Posterior cingulate gyrus (tissue), 11 donors: Measurements from ENCODE around the gene MPHOSPH9.
A peak's percentile ranks its signal among the peaks of the same experiment; 100 is the strongest.
"Not testable (repeated sequence)": the region's sequence is repeated elsewhere in the genome, so short reads cannot be mapped to it uniquely, and the experiment has no call there.

Experiments used
- DNase-seq, 10 donors: peaks; one replicate each; pipeline versions ENCODE4 v3.0.0 to v3.0.0-alpha.2; 2020 to 2021; ENCODE audit warnings: mixed read lengths in 3 of 10
- intact Hi-C: fragments of 100-400 bp; cut with DNase I; formaldehyde crosslinking; loops from one replicate; pipeline ENCODE4 v1.15.1; 2023

Gene MPHOSPH9

DNA sequence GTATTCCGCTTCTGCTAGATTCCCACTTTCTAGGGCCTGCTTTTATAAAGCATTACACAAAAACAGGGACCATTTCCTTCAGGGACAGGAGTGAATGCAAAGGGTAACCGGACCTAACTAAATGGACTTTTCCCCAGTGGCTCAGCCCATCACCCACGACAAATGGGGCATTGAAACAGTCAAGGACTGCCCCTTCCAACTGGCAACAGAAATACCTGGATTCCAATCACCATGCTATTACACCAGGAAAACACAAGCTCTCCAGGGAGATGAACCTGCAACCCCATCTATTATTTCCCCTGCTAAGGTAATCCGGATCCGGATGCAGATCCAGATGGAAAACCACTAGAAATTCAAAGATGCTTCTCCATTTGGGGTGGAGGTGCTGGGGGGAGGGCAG lies 1.0 kb downstream of the MPHOSPH9 start:
- no peak for DNase-seq
- intact Hi-C loops: loop anchor here (2.0 to 10.0 kb wide), 4 partner anchors 37 to 367 kb away; partner anchors contain the start of gene ARL6IP4

DNA sequence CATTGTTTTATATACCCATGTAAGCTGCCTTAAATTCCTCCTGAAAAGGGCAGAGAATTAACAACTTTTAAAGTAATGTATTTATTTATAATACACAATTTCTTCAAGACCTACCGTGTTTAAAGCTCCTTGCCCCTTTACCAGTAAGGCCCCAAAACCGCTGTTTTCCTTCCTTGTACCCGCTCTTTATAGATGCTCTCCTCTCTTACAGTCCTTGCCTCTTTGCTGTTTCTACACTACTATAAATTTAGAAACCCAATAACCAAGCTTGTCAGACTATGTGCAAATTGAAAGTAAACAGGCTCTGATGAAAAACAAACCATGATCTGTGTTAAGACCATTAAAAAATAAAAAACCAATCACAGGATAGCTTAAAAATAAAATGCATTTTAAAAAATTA lies 3.9 kb downstream of the MPHOSPH9 start:
- intact Hi-C loops: no loop called here
- DNase-seq: no peak

DNA sequence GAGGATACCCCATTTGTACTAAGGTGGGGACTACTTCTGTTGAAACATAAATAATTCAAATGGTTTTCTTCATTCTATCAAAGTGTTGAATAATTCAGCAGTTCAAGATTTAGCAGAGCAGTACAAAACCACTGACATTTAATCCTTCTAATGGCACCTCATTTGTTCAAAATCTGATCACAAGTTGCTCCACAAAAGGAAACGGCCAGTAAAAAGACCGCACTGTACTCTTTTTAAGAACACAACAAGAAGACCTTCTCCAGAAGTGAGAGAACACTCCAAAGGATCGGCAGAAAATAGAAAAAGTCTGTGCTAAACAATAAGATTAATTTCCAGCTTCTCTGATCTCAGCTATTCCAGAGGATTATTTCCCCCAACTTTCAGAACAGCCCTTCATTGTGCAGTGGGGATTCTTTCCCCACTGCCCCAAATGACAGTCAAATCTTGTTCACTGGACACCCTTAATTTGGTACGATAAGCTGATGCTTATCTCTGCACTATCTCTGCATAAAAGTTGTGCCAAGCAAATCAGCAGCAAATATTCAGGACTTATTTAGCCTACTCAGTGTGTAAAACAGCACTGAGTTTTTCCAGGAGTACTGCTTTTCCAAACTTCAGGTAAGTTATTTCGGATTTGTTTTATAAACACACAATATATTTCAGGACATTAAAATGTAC lies 5.2 kb downstream of the MPHOSPH9 start:
- DNase-seq: no peak
- intact Hi-C loops: no loop called here

DNA sequence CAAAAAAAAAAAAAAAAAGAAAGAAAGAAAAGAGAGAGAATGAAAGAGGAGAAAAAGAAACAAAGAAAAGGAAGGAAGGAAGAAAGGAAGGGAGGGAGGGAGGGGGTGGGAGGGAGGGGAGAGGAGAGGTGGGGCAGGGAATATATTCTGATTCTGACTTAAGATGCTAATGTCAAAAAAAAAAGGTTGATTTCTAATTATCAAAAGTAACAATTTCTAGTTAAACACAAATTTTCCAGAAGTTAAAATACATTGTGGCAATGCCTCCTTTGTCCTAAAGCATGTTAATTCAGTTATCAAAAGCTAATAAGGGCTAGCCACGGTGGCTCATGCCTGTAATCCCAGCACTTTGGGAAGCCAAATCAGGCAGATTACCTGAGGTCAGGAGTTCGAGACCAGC lies 7.5 kb downstream of the MPHOSPH9 start:
- DNase-seq: no peak
- intact Hi-C loops: no loop called here

DNA sequence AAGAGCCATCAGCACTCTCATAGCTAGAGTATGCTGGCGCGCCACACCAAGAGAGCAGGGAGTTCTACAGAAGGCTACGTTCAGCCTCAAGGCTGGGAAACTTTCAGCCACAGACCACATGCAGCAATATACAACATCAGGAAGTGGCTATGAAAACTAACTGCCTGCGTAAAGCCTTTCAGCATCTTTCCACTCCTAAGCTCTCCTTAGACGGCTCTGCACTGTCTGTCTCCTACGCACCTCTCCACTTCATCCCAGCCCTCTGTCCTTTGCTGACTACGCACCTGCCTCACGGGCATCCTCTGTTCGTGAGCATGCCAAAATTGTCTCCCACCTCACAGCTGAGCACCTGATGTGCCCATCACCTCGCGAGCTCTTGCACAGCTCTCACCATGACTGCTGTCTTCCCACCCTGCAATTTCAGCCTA lies 9.7 kb downstream of the MPHOSPH9 start:
- no peak for DNase-seq
- intact Hi-C loops: no loop called here

DNA sequence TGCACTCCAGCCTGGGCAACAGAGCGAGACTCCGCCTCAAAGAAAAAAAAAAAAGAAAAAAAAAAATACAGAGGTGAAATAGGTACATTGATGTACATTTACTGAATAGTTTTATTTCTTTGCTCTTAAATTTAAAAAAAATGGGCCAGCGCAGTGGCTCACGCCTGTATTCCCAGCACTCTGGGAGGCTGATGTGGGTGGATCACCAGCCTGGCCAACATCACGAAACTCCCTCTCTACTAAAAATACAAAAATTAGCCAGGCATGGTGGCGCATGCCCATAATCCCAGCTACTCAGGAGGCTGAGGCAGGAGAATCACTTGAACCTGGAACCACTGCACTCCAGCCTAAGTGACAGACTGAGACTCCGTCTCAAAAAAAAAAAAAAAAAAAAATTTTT lies 25.1 kb downstream of the MPHOSPH9 start:
- intact Hi-C loops: not testable (repeated sequence)
- peak in 5 of 10 donors; percentile 14 to 79 (median 29) for DNase-seq

DNA sequence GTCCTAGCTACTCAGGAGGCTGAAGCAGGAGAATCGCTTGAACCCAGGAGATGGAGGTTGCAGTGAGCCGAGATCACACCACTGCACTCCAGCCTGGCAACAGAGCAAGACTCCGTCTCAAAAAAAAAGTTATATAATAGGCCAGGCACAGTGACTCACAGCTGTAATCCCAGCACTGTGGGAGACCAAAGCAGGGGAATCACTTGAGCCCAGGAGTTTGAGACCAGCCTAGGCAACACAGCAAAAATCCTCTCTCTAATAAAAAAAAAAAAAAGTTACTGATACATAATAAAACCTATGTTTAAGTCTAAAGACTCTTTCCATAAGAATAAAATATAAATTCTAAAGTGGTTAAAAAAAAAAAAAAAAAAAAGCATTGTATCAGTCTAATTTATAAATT lies 26.1 kb downstream of the MPHOSPH9 start:
- DNase-seq, intact Hi-C loops: not testable (repeated sequence)

DNA sequence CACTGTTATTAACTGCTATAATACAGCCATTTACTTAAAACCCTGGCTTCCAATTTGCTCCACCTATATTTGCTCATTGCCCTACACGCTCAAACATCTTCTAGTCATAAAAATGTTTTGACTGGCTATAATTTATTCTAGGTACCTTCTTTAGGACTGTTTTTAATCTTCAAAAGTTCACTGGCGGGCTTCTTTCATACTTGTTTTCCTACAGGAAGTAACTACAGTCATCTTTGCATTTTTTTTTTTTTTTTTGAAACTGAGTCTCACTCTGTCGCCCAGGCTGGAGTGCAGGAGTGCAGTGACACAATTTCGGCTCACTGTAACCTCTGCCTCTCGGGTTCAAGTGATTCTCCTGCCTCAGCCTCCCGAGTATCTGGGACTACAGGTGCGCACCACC lies 32.5 kb downstream of the MPHOSPH9 start:
- no peak for DNase-seq
- intact Hi-C loops: no loop called here

DNA sequence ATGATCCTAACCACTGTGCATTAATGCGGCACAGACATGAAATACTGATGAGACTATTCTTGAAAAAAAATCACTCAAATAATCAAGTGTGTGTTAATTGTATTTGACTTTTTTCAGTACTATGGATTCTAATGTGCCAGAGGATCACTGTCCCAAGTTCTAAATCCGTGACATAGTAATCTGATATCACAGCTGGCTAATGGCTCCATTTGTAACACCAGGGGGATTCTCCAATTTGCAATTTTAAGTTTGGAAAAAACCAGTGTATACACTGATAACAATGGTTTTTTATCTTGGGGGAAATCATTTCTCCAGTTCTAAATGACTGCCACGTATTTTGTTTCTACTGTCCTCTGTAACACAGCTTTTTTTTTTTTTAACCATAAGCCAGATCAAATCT lies 33.0 kb downstream of the MPHOSPH9 start:
- no peak for DNase-seq
- intact Hi-C loops: no loop called here

DNA sequence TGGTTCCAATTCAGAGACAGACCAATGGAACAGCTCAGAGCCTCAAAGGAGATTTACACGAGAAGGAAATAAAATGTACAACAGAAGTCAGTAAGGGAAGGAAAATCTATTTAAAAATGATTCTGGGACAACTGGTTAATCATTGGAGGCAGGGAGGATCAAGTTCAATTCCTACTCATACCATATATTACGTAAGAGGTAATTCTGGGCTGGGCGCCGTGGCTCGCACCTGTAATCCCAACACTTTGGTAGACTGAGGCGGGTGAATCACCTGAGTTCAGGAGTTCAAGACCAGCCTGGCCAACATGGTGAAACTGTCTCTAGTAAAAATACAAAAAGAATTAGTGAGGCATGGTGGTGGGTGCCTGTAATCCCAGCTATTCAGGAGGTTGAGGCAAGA lies 45.3 kb downstream of the MPHOSPH9 start:
- no peak for DNase-seq
- intact Hi-C loops: no loop called here

DNA sequence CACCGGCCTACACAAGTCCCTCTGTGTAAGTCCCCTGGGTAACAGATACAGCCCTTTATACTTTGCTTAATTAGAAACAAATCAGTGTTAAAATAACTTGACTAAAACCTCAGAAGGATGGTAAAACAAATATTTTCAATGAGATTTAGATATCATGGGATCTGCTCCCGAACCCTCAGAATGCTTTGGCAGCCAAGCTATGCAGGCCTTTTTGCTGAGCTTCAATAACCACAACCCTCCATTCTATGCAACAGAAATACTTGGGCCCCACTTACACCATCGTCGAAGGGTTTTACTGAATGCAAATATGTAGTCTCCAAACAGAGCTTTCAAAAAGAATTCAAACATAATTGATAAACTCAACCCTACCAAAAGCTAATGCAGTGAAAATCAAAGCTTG lies 52.8 kb downstream of the MPHOSPH9 start:
- intact Hi-C loops: no loop called here

DNA sequence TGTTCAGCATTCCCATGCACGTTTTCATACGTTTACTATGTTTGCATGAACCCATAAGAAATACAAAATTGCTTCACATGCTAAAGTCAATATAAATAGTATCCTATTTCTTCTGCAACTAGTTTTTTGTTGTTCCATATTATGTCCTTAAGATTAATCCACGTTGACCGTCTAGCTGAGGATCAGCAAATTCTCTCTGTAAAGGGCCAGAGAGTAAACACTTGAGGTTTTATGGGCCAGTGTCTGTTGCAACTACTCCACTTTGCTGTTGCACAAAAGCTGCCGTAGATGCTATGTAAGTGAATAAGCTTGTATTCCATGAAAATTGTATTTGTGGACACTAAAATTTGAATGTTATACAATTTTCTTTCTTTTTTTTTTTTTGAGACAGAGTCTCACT lies 61.0 kb downstream of the MPHOSPH9 start:
- intact Hi-C loops: no loop called here

More for the DNA sequence above, 52.8 kb downstream of the MPHOSPH9 start:
- DNase-seq: no peak

DNA sequence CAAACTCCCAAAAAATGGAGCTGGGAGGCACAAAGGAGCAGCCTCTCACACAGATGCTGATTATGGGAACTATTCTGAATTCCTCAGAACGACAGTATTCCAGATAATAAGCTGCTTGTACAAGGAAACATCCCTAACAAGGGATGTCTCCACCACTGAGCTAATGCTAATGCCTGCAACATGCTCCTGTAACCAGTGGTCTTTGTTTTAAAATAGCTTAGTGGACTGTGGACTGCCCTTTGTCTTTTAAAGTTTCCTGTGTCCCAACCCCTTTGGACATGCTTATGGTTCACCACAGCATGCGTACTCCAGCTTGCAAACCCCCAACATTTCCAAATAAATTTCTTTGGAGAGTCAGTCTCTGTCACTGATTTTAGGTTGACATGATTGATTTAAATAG lies 65.6 kb downstream of the MPHOSPH9 start:
- intact Hi-C loops: no loop called here
- DNase-seq: no peak

More for the DNA sequence above, 61.0 kb downstream of the MPHOSPH9 start:
- DNase-seq: no peak

DNA sequence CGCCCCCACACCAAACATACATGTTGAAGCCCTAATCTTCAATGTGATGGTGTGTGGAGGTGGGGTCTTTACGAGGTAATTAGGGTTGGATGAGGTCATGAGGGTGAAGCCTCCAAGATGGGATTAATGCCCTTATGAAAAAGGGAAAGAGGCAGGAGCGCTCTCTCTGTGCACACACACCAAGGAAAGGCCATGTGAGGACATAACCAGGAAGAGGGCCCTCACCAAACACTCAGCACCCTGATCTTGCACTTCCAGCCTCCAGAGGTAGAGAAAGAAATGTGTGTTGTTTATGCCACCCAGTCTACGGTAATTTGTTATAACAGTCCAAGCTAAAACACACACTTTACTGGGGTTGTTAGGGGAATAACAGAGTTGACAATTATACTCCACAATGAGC lies 67.4 kb downstream of the MPHOSPH9 start:
- intact Hi-C loops: no loop called here
- DNase-seq: no peak

DNA sequence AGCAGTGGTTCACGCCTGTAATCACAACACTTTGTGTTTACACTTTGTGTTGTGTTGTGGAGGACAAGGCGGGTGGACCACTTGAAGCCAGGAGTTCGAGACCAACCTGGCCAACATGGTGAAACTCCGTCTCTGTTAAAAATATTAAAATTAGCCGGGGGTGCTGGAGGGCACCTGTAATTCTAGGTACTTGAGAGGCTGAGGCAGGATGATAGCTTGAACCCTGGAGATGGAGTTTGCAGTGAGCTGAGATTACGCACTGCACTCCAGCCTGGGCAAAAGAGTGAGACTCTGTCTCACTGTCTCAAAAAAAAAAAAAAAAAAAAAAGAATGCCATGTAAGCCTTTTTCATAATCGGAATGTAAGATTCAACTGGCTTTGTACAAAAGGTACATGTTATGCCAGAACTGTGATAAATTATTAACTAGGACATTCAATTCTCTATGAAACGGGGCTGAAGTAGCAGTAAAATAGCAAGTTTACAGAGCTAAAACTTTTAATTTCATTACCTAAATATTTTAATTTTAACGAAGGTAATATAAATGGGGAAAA lies 68.2 kb downstream of the MPHOSPH9 start:
- DNase-seq: no peak
- intact Hi-C loops: no loop called here

DNA sequence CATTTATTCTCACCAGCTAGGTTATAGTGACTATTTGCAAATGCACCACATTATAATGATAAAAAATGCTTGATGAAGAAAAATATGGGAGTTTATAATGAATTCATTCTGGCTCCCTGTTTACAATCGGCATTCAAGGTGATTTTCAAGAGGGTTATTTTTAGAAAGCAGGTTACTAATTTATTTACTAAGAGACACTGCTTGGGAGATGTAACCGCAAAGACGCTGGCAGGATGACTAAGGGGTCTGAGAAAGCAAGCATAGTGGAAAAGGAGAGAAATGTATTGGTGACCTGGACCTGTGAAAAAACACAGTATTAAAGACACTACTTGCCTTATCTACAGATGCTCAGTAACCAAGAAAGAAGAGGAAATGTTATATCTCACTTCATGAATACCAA lies 68.7 kb downstream of the MPHOSPH9 start:
- DNase-seq: no peak
- intact Hi-C loops: no loop called here

DNA sequence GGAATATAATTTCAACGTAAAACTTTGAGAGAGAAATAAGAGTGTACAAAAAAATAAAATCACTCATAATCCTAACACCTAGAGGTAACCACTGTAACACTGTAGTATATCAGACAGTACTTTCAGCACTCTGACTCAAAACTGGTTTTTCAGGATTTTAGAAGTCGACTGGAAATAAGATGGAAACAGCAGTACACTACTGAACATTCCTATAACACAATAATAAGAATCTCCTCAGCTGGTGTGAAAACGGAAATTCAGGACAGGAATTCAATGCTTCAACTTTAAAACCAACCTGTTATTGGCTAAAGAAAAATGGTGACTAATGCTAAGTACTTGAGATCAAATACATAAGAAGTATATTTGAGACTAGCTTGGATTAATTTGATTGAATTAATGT lies 69.7 kb downstream of the MPHOSPH9 start:
- intact Hi-C loops: no loop called here
- no peak for DNase-seq

DNA sequence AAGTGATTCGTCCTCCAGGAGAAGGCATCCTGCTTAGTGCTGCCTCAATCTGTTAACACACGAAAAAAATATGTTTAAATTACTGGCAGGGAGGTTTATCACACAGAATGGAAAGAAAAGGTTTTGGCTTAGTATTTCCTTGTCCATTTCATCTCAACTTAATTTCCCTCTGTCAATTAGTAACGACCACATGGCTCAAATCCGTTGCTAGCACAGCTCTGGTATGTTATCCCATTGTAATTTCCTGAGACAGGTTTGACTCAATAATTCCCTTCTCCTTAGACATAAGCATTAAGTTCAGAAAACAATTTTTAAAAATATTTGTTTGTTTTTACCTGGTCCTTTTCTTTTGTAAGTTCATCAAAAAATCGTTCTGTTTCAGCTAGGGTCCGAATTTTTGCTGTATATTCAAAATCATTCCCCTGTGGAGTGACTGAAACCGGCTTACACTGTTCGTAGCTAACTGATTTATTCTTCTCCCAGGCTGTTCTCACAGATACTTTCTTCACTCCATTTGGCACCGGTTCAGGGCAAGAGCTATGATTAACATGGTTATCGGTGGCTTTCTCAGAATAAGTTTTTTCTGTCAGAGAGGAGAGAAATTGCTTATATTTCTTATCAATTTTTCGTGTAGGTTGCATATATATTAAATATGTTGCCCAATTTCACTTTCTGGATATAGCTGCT lies 72.0 kb downstream of the MPHOSPH9 start:
- intact Hi-C loops: no loop called here
- no peak for DNase-seq

DNA sequence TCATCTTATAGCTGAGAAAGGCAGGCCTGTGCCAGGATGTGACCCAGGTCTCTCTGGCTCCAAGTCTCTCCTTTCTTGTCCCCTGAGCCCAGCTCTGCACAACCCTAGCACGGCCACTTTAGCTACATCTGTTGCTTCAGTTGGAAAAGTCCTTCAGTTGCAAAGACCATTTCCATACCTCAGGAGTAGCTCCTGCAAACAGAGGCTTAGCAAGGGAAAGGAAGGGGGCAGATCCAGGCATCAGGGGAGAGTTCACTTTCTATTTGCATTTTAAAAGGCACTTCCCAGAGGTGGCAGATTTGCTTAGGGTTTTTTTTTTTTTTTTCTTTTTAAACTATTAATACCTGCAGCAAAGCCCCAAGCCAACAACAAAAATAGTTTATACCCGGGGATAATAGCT lies 79.0 kb downstream of the MPHOSPH9 start:
- no peak for DNase-seq
- intact Hi-C loops: loop anchor here (5.0 kb wide), 2 partner anchors 112 to 172 kb away; partner anchors contain the start of gene ARL6IP4

DNA sequence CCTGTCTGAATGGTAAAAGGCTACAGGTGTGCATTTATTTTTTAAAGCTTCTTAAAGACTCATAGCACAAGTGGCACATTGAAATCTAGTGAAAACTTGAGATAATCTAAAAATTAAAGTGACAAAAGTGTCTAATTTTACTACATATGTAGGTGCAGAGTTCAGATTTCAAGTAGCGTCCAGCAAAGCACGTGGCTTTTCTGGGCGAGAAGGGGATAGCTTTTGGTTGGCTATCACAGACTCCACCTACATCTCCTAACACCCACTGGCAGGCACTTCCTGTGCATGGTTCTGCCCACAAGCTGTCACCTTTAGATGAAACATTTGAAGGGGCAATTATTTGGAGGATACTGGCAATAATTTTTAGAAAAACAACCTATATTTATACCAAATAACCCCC lies 80.1 kb downstream of the MPHOSPH9 start:
- intact Hi-C loops: loop anchor here (5.0 kb wide), 2 partner anchors 111 to 171 kb away; partner anchors contain the start of gene ARL6IP4
- DNase-seq: no peak
